GM21360 (cell line): ENCODE data around the gene SDHA.

Experiments used
- ATAC-seq: cut with Tn5 transposase; IDR thresholded peaks from one replicate; pipeline ENCODE4 v1.9.1; 2021; ENCODE audit warnings: mild to moderate bottlenecking, moderate library complexity; ENCODE audit not compliant: unreplicated experiment

SDHA gene

DNA sequence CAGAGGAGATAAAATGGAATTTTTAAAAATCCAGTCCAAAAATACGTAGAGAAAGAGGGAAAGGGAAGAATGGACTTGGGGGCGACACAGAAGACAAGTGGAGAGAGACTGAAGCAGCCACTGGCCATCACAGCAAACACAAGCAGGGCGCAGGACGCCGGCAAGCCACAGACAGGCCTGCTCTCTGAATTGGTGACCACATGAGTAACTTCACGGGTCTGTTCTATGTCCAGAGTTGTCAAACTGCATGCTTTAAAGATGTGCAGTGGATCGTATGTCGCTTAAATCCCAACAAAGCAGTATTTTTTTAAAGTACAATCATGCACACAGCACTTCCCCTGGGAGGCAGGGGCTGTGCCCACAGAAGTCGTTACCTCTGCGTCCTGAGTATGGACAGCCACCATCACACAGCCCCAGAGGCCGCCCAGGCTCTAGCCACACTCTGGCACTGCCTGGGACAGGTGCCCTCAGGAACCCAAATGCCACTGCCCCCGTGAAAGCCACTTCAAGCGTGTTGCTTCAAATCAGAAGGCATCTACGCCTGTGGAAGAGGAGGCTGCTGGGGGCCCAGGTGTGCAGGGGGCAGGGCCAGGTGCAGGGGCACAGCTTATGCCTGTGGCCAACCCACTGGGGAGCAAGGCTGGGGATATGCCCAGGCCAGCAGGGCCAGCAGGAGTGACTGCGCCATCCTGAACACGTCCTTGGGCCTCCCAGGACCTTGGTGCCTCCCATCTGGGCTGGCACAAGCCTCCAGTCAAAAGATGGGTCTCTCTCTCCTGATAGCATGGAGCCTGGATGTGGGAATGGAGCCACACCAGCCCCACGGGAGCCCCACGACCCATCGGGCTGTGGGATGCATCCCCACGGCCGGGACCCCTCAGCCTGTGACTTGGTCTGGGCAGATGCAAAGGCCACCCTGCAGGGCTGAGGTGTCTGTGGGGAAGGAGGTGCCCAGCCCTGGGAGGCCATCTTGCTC lies 32.7 kb upstream of the SDHA start:
- no peak for ATAC-seq

DNA sequence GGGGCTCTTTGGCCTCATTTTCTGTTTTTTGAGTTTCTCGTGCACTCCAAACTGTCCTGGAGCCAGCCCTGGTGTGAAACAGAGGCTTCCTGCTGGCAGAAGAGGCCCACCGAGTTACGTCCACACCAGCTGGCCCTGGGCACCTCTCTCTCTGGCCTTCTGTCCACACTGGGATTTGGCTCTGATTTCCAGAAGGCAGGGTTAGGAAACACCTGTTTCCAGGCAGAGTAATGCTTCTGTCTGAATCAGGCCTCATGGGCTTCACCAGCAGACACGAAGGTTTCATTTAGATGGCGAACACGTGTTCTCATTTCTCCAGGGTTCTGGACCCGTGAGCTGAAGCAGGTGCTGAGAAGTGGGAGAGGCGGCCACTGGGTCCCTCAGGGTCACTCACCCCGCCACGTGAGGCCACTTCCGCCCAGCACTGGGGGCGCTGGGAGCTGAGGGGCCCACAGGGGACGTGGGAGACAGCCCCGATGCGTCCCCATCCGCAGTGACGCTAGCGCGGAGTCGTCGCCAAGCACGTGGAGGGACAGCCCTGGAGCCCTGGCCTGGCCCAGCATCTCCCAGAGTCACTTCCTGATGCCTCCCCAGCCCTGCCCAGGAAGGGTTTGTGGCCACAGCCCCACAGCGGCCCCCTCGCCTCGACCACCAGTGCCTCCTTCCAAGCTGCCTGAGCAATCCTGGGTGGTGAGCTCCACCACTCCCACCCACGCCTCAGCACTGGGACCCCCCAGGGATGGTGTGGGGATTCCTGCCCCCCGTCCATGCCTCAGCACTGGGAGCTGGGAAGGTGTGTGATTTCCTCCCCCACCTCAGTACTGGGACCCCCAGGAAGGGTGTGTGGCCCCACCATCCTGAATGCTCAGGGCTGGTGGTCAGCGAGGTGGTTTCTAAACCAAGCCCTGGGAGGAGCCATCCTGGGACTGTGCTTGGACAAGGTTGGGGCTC lies 31.8 kb upstream of the SDHA start:
- no peak for ATAC-seq

DNA sequence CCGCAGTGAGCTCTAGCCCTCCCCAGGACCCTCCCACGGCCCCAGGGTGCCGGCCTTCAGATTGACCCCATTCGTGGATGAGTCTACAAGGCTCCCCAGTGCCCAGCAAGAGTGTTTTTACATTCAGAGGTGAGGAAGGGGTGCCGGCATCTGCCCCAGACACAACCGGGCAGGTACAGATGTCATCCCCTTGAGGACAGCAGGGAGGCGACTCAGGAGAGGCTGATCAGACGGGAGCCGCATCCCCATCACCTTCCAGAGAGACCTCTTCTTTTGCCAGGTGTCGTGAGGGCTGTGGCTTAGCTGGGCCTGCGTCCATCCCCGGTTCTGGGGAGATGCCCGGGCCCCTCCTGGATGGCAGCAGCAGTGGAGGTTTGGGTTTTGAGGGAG lies 31.1 kb upstream of the SDHA start:
- no peak for ATAC-seq

DNA sequence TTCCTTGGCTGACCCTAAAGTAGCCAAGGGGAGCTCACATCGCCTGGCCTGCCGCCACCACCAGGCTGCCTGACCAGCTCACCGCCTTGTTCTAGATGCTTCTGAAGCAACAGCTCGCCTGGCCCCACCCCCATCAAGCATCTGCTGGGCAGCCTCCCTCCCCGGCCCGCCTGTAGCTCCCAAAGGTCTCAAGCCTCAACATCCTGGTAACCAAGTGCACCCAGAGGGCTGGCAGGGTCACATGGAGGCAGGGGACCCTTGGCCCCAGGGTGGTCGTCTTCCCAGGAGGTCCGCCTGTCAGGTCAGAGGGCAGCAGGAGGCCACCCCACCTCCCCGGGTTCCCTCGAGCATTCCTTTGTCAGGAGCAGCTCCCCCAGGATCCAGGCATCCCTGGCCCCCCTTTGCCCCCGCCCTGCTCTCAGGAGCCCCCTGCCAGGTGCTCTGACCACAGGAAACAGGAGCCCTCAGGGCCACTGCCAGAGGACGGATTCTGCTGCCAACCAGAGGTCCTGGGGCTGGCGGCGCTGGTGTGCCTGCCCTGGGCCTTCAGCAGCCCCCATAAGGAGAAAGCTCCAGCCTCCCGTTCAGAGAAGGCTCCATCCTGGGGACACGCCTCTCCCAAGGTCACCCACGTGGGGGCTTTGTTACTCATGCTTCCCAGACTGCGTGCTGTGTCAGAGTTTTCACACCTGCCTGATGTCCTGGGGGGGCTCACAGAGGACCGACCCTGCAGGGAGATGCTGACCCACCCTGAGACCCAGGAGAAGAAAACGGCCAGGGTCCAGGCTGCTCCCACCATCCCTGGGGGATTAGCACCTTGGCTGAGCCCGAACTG lies 30.3 kb upstream of the SDHA start:
- ATAC-seq = no peak

DNA sequence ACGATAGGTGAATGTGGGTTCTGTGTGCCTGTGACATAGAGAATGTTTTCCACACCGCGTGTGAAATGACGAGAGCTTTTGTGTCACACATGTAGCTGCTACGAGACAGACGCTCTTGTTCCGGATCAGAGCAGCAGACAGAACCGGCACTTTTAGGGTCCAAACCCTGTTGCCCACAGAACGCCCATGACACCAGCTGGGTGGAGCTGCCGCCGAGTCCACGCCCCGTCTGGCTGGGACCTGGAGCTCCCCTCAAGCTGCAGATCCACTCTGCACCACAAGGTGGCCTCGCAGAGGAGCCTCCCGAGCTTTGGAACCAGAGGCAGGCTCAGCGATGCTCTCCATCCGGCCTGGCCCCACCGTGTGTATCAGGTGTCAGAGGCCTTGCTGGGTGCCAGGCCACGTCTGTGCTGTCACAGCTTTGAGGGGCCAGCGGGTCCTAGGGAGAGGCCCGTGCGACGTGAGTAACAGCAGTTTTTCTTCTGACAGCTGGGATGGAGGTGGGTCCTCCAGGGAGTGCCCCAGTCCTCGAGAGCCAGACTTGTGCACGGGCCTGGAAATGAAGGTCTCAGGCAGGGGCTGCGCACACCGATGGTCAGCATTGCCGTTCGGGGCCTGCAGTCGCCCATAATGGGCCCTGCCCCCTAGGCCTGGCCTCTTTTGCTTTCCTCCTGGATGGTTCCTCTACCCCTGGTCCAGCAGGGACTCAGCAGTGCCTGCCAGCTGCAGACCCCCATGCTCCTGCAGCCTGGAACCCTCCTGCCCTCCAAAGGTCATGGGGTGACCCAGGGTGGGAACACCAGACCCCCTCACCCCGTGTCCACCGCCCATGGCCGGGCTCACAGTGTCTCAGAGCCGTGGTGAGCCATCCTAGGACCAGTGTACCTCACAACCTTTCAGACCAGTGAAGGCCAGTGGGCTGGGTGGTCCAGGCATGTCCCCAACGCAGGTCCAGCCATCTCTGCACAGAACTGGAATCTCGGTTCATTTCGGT lies 29.3 kb upstream of the SDHA start:
- peak; percentile 81 for ATAC-seq

DNA sequence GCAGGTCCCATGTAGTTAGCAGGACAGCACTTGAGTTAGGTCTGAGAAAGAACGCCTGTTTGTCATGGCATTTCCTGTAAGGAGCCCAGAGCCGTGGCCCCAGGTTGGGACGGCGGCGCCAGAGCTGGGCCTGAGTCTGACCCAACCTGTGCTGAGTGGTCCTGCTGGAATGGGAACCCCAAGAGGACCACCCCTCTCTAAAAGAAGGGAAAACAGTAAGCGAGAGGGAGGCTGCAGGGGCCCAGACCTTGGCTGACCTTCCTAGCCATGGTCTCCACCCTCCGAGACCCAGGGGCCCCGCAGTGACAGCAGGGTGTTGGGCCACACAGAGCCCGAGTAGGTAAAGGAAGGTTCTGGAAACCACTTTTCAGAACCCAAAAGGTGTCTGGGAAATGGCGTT lies 28.6 kb upstream of the SDHA start:
- no peak for ATAC-seq

DNA sequence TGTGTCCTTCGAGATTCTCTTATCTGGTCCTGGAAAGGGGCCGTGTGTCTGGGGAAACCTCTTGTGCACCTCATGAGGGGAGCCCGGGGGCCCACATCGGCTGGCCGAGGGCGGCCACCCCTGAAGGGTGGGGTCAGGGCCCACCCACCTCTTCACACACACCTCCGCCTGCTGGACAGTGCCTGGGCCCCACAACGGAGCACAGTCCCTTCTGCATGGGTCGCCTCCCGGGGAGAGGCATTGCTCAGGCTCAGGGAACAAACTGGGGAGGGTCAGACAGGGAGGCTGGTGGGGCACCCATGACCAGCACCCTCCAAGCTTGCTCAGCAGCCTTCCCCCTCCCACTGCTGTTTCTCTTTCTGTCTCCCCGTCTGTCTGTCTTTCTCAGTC lies 28.1 kb upstream of the SDHA start:
- ATAC-seq = no peak

DNA sequence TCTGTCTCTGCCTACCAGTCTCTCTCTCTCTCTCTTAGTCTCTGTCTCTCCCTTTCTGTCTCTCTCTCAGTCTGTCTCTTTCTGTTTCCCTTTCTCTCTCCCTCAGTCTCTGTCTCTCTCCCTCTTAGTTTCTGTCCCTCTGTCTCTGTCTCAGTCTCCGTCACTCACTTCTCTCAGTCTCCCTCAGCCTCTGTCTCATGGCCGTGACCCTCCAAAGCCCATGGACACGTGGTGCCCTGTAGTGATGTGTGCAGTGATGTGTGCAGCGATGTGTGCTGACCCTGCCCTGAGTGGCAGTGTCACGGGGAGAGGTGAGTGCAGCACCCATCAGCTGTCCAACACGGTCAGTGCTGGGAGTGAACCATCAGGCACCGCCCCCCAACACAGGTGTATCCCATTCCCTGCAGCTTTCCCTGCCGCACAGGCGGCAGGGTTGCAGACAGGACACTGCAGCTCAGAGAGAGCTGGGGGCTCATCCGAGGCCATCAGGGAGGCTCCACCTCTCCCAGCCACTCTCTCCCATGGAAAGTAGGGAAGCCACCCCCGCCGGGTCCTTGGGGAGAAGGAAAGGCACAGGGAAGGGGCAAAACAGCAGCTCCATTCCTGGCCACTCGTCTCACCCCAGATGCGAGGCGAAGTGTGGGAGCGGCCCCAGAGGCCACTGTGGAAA lies 27.6 kb upstream of the SDHA start:
- ATAC-seq = no peak

DNA sequence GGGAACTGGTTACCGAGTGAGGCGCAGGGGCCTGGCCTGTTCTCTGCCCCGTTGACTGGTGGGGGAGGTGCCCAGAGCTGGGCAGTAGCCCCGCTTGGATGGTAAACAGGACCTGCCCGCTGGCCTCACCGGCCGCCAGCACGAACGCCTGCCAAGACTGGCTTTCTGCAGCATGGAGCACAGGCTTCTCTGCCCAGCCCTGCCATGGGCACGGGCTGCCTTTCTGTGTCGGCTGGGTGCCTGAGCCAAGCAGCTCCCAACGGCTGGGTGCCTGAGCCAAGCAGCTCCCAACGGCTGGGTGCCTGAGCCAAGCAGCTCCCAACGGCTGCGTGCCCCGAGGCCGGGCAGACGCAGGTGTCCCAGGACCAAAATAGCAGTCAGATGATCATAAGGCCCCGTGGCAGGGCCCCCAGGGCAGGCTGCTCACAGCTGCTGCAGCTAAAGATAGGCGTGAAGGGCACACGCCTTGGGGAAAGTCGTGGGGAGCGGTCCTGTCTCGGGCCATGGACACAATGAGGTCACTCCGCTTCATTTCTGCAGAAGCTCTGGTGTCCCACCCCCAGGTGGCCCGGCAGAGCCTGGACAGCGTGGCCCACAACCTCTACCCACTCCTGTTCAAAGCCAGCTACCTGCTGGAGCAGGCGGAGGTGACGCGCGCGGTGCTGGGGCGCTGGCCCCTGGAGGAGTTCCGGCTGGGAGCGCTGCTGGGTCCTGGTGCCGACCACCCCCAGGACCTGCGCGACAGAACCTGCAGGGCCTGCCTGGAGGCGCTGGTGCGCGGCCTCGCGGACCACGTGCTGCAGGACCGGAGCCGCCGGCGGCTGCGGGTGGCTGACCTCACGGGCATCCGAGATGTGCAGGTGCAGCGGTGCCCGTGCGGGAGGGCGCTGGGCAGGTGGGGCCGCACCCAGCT lies 26.8 kb upstream of the SDHA start, which contains the start of gene LRRC14B:
TSS of gene LRRC14B (plus strand) at position 460 of the 913 bp plus-strand sequence. CDS start at position 504, 44 bp downstream.
- no peak for ATAC-seq

DNA sequence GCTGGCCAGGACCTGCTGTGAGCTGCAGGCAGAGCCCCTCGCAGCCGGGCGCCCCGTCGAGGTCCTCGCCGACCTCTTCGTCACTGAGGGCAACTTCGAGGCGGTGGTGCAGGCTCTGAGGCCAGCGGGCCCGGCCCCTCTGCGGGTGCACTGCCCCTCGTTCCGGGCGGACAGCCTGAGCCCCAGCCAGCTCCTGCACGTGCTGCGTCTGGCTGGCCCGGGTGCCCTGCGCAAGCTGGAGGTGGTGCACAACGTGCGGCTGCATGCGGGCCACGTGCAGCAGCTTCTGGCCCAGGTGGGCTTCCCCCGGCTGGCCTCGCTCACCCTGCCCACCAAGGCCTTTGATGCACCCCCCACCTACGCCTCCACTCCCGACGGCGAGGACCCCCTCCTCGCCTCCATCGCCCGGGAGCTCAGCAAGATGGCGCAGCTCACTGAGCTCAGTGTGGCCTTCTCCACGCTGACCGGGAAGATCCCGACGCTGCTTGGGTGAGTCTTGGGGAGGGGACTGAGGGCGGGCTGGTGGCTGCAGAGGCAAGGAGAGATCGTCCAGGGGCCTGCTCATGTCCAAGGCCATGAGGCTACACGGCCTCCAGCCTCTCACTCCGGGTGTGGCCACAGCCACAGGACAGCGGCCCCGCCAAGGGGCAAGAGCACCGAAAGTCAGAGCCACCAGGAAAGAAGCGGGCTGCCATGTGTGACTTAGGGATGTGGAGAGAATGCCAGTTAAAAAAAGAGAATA lies 26.0 kb upstream of the SDHA start:
- ATAC-seq = no peak

DNA sequence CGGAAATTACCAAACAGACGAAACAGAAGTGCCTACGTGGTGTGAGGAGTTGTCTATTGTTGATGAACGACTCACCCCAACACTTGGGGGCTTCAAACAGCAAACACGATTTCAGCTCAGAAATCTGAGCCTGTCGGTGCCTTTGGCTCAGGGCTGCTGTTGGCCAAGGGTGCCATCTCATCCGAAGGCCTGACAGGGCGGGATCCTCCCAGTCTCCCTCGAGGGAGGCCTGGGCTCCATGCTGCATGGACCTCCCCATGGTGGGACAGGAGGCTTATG lies 25.5 kb upstream of the SDHA start:
- no peak for ATAC-seq

DNA sequence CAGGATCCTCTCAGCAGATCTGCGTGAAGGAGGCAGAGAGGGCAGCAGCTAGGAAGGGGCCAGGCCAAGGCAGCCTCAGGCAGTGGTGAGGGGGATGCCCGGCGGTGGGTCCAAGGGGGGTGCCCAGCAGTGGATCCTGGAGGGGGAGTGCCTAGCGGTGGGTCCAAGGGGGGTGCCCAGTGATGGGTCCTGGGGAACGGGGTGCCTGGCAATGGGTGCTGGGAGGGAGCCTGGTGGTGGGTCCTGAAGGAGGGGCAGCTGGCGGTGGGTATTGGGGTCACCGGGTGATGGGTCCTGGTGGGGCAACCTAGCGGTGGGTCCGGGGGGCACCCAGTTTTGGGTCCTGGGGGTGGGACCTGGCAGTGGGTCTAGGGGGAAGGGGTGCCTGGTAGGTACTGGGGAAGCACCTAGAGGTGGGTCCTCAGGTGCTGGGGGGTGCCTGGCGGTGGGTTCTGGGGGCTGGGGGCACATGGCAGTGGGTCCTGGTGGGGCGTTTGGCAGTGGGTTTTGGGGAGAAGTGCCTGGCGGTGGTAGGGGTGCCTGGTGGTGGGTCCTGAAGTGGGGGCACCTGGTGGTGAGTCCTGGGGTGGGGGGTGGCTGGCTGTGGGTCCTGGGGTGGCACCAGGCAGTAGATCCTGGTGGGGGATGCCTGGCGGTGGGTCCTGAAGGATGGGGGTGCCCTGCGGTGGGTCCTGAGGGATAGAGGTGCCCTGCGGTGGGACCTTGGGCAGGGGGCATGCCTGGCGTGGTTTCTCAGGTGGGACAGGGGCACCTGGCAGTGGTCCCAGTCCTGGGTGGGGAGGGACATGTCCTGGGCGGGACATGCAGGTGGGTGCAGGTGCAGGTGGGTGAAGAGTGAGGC lies 24.9 kb upstream of the SDHA start:
- ATAC-seq = no peak

DNA sequence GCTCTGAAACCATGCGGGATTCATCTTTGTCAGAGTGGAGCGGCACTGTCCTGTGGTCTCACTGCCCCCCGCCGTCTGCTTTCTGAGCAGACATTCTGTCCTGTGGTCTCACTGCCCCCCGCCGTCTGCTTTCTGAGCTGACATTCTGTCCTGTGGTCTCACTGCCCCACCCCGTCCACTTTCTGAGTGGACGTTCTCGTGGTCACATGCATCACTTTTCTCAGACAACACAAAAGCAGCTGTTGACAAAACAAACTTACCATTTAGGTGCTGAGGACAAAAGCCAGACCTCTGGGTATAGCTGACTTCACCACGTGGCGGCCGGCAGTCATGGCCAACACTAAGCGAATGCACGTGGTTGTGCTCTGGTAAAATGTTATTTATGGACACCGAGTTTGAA lies 24.0 kb upstream of the SDHA start:
- no peak for ATAC-seq

DNA sequence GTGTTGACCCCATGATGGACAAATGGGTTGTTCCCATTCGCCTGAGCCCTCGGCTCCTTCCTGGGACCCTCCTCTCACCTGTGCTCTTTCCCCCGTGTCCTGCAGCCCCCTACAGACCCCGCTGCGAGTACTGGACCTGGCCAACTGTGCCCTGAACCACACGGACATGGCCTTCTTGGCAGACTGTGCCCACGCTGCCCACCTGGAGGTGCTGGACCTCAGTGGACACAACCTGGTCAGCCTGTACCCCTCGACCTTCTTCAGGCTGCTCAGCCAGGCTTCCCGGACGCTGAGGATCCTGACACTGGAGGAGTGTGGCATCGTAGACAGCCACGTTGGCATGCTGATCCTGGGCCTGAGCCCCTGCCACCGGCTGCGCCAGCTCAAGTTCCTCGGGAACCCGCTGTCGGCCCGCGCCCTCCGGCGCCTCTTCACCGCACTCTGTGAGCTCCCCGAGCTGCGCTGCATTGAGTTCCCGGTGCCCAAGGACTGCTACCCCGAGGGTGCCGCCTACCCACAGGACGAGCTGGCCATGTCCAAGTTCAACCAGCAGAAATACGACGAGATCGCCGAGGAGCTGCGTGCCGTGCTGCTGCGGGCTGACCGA lies 23.4 kb upstream of the SDHA start:
- ATAC-seq = no peak

DNA sequence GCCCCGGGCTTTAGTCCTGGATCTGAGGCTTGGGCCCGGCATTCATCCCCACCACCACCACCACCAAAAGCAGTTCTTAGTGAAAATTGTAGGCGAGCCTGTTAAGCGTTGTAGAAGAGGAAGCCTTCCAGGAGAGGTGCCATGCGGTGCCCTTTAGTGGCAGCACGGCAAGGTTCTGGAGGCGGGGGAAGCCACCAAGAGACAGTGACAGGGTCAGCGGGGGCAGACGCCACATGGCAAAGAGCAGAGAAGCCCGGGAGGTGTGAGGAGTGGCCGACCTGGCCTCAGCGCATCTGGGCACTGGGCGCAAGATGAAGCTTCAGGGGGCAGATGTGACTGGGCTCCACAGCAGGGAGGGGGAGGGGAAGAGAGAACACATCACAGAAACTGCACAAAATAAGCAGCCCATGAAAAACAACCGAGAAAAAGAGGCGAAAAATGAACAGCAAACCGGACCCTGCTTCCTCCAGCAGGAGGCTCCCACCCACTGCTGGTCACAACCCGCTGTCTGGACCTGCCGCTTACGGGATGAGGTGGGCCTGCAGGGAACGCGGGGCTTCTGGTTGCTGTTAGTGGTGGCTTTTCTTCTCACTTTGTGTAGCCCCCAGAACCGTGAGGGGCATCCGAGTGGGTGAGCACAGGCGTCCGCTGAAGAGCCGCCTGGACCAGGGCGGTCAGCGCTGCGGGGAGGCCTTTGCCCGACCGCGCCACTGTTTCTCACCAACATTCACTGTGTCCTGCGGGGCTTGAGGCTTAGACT lies 22.5 kb upstream of the SDHA start:
- ATAC-seq = no peak
